Astrocyte of the spinal cord (primary cell): ENCODE data around the gene ATP7A.

Experiments
- DNase-seq: peaks from one replicate; pipeline ENCODE4 v3.0.0; 2011; ENCODE audit warnings: low read depth, low spot score
- H3K4me3 ChIP-seq: 2 replicates; pipeline ENCODE4 v1.5.1; 2011; ENCODE audit warnings: low read depth, mild to moderate bottlenecking, low read length, moderate library complexity
- in situ Hi-C: cut with HindIII; loops from 2 replicates; pipeline ENCODE4 v1.10.0; 2017; ENCODE audit warnings: low sequenced_read_pairs
- TF ChIP-seq, protein P1 (sequence below): IDR thresholded peaks from 2 replicates; pipeline ENCODE4 v1.5.1; 2012; ENCODE audit warnings: low read depth, mild to moderate bottlenecking, low read length, inconsistent platforms

Gene ATP7A

DNA sequence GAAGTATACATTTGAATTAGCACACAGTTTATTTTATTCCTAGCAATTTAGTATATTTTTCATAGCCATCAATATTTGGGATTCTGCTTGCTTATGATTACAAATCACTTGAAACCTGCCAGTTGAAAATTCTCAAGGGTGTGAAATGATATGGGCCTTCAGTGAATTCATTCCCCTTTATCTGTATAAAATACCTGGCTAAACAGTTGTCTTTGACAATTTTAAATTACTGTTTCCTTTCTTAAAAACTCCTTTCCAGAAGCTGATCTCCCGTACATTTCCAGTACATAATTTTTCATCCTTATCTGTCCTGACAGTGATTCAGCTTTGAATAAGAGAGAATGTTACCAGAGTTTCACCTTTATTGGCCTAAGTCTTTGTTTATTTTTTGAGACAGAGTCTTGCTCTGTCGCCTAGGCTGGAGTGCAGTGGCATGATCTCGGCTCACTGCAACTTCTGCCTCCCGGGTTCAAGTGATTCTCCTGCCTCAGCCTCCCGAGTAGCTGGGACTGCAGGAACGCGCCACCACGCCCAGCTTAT, 13.9 kb downstream of the ATP7A start:
- no peak overlapping the region for H3K4me3 ChIP-seq
- TF ChIP-seq, protein P1, sequence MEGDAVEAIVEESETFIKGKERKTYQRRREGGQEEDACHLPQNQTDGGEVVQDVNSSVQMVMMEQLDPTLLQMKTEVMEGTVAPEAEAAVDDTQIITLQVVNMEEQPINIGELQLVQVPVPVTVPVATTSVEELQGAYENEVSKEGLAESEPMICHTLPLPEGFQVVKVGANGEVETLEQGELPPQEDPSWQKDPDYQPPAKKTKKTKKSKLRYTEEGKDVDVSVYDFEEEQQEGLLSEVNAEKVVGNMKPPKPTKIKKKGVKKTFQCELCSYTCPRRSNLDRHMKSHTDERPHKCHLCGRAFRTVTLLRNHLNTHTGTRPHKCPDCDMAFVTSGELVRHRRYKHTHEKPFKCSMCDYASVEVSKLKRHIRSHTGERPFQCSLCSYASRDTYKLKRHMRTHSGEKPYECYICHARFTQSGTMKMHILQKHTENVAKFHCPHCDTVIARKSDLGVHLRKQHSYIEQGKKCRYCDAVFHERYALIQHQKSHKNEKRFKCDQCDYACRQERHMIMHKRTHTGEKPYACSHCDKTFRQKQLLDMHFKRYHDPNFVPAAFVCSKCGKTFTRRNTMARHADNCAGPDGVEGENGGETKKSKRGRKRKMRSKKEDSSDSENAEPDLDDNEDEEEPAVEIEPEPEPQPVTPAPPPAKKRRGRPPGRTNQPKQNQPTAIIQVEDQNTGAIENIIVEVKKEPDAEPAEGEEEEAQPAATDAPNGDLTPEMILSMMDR = no peak
- DNase-seq = no peak
- in situ Hi-C loops = no loop called here

DNA sequence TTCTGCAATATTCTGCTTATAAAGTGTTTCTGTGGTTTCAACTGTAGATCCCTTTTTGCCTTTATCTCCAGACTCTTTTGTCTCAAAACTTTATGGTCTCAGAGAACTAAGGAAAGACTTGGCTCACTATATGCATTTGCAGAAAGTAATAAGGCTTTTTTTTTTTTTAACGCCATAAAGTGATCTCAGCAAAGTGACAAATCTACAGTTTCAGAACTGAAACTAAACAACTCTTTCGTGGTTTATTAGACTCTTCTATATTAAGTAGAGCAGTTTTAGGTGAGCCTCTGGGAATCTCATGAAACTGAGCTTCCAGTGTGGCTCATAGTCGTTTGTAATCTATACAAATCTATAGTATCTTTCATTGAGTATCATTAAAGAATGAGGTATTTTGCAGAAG, 15.3 kb downstream of the ATP7A start:
- TF ChIP-seq, protein P1 = no peak
- no peak overlapping the region for H3K4me3 ChIP-seq
- DNase-seq = no peak
- in situ Hi-C loops = no loop called here

DNA sequence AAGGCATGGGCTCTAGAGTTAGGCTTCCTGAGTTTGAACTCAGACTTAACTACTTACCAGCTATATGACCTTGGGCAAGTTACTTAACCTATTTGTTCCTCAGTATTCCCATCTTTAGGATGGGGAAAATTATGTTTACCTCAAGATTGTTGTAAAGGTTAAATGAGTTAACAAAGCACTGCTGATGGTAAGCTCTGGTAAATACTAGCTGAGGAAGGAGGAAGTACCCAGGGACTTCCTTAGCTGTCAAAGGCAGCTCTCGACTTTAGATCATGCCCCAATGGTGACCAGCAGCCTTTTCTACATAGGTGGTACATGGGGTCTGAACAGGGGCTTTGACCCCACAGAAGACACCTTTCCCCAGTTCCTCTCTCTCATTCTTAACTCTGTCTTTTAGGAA, 20.1 kb downstream of the ATP7A start:
- TF ChIP-seq, protein P1 = no peak
- no peak overlapping the region for H3K4me3 ChIP-seq
- DNase-seq = no peak
- in situ Hi-C loops = no loop called here

DNA sequence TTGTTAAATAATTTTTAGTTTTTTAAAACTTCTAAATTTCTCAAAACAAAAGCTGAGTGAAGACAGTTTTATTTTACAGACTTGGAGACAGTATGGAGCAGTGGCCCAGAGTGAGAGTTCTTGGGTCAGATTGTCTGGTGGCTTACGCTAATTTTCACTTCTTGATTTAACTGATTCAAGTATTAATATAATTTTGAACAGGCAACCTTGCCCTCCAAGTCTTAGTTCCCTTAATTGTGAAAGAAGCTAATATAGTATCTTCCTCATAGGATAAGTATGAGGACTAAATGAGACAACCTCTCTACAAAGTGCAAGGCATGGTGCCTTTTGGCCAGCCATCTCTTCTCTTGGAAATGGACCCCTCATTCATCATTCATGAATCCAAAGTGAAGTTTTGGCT, 25.4 kb downstream of the ATP7A start:
- DNase-seq = no peak
- in situ Hi-C loops = no loop called here
- TF ChIP-seq, protein P1 = no peak
- no peak overlapping the region for H3K4me3 ChIP-seq

DNA sequence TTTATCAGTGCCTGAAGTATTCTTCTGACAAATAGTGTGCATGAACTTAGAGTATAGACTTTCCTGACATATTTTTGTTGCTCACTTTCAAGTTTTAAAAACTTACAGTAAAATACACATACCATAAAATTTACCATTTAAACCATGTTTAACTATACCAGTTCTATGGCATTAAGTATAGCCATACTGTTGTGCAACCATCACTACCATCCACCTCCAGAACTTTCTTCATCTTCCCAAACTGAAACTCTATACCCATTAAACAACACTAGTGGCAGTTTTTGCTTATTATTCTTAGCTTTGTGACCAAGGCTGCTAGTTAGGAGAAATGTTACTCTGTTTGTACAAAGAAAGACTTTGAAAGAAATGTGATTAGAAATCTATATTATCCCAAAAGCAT, 25.8 kb downstream of the ATP7A start:
- H3K4me3 ChIP-seq = no peak overlapping the region
- in situ Hi-C loops = no loop called here
- TF ChIP-seq, protein P1 = no peak
- DNase-seq = no peak

DNA sequence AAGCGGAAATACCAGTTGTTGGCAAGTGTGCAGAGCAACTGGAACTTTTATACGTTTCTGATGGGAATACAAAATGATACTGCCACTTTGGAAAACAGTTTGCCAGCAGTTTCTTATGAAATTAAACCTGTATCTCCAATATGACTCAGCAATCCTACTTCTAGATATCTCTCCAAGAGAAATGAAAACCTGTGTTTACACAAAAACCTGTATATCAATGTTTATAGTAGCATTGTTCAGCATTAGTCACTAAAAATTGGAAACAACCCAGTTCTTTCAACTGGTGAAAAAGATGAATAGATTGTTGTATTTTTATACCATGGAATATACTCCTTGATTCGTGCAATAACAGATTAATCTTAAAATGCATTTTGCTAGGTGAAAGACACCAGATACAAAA, 26.8 kb downstream of the ATP7A start:
- DNase-seq = peak; percentile 50
- in situ Hi-C loops = no loop called here
- H3K4me3 ChIP-seq = no peak overlapping the region
- TF ChIP-seq, protein P1 = no peak
